GM19463 (cell line): ENCODE data around the gene MACROH2A2.
"Not testable (repeated sequence)": the region's sequence is repeated elsewhere in the genome, so short reads cannot be mapped to it uniquely, and the experiment has no call there.

Source experiments
- ATAC-seq: cut with Tn5 transposase; IDR thresholded peaks from one replicate; pipeline ENCODE4 v1.9.1; 2021; ENCODE audit warnings: mild to moderate bottlenecking, moderate library complexity; ENCODE audit not compliant: unreplicated experiment

MACROH2A2 gene

GRCh38 chr10:70147259-70147625, 94.6 kb downstream of the MACROH2A2 start:
- no peak for ATAC-seq

- no peak for ATAC-seq
These were observed 95.9 kb downstream of the MACROH2A2 start for GRCh38 chr10:70148516-70148915.

- no peak for ATAC-seq
These were observed 102.7 kb downstream of the MACROH2A2 start for GRCh38 chr10:70155255-70155838.

- ATAC-seq, result no peak
These were observed 105.5 kb downstream of the MACROH2A2 start for GRCh38 chr10:70158113-70158512.

GRCh38 chr10:70159366-70159765, 106.7 kb downstream of the MACROH2A2 start:
- not testable (repeated sequence) for ATAC-seq

- ATAC-seq, result no peak
These were observed 108.2 kb downstream of the MACROH2A2 start for GRCh38 chr10:70160798-70161197.
